ENCODE measurements around the gene DYNC2I2. TPM values are rescaled to one million over a fixed set of nuclear protein-coding genes. Genes with fewer than 3 reads are reported as not detected.
"Not testable (repeated sequence)": the region's sequence is repeated elsewhere in the genome, so short reads cannot be mapped to it uniquely, and the experiment has no call there.

DYNC2I2 gene
- 36.8 TPM for total RNA-seq
- long read RNA-seq, transcript WDR34-201 (9 exons, 1,755 nt), result major isoform, 45 of 125 reads
- long read RNA-seq, partial matches to known transcripts, result 47 of 125 reads
- long read RNA-seq, other reads (novel, unspliced or antisense), result 33 of 125 reads

GRCh38 chr9:128656416-128657343, at the start of gene DYNC2I2:
DYNC2I2 (minus strand) TSS chr9:128656847; CDS start chr9:128656726, 121 bp downstream.
- intact Hi-C loops (cut with micrococcal nuclease), result no loop called here
- ATAC-seq (peak; percentile 100), DNase-seq (peak; percentile 99)

DNA sequence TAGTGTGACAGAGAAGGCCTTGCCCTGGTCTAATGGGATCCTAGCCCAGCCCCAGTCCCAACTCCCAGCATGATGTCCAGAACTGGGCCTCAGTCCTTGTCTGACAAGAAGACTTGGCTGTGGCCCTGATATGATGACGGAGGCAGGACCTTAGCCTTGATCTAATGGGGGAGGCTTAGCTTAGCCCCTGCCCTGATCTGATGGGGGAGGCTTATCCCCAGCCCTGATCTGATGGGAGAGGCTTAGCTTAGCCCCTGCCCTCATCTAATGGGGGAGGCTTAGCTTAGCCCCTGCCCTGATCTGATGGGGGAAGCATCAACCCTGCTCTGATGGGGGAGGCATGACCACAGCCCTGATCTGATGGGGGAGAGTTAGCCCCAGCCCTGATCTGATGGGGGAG, 49.4 kb upstream of the DYNC2I2 start:
- DNase-seq (peak; percentile 0), ATAC-seq (no peak)
- intact Hi-C loops (cut with micrococcal nuclease), result no loop called here

DNA sequence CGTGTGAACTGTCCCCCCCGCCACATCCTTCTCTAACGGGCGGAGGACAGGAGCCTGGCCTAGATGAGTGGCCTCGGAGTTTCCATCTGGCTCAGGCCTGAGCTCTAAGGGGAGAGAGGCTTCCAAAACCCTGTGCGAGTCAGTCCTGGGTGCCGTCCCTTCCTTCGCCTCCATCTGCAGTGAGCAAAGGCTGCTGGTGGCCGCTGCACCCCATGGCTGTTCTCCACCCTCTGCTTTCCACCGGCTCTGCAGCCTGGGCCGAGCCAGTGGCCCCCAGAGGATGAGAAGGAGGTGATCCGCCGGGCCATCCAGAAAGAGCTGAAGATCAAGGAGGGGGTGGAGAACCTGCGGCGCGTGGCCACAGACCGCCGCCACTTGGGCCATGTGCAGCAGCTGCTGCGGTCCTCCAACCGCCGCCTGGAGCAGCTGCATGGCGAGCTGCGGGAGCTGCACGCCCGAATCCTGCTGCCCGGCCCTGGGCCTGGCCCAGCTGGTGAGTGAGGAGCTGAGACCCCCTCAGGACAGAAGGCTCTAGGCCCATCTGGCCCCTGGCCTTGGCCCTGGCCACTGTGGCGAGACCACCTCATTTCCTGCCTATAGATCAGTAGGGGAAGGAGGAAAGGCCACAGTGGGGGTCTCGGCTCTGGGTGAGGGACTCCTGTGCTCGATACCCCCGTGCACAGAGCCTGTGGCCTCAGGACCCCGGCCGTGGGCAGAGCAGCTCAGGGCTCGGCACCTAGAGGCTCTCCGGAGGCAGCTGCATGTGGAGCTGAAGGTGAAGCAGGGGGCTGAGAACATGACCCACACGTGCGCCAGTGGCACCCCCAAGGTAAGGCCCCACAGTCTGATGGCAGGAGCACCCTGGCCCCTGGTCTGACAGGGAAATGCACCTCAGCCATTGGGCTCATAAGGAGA, 48.7 kb upstream of the DYNC2I2 start:
- intact Hi-C loops (cut with micrococcal nuclease), result no loop called here
- ATAC-seq (no peak), DNase-seq (peak; percentile 17)

DNA sequence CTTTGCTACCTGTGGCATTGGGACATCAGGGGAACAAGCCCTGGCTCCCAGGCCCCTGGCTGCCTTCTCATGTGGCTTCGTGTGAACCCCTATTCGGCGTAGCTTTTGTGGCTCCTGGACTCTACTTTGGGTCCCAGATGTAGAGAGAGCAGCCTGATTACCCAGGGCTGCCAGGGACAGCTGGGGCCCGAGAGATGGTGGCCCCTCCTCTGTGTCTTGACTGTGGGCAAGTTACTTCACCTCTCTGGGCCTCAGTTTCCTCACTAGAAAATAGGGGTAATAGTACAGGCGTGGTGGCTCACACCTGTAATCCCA, 47.7 kb upstream of the DYNC2I2 start:
- DNase-seq, result peak; percentile 17
- no peak for ATAC-seq
- intact Hi-C loops (cut with micrococcal nuclease), result no loop called here

- intact Hi-C loops (cut with micrococcal nuclease), result no loop called here
- ATAC-seq, result peak; percentile 49
- peak; percentile 69 for DNase-seq
Measured at GRCh38 chr9:128703616-128704355, 47.1 kb upstream of the DYNC2I2 start.

- intact Hi-C loops (cut with micrococcal nuclease), result no loop called here
- DNase-seq (peak; percentile 57), ATAC-seq (peak; percentile 26)
Measured at GRCh38 chr9:128702949-128703615, 46.4 kb upstream of the DYNC2I2 start.

GRCh38 chr9:128702445-128702948, 45.9 kb upstream of the DYNC2I2 start, which contains the start of gene PKN3:
PKN3 (plus strand) TSS chr9:128702503; CDS start chr9:128702916, 413 bp downstream.
- peak; percentile 93 for DNase-seq
- intact Hi-C loops (cut with micrococcal nuclease), result no loop called here
- peak; percentile 90 for ATAC-seq

DNA sequence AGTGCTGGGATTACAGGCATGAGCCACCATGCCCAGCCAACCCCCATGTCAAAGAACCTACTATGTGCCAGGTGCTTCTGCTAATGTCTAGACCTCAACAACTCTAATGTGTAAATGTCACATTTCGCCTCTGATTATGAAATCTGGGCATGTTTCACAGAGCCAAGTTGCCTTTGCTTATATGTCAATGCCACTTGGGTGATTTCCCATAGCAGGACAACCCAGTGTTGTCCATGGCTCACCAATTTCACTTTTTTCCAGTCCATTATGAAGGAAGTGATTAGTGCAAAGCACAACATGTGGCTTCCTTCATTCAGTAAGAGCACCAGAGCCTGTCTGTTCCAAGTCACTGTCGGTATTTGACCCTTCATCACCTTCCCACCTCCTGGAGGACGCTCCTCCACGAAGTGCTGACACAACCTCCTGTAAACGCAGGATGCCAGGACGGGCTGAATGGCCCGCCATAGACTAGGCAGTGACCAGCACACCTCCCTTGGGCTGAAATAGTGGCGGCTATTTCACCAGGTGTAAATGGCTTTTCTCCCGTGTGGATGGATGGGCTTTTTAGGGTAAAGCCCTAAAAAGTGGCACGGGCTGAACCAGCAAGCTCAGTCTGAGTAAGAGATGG, 44.7 kb upstream of the DYNC2I2 start:
- ATAC-seq (no peak), DNase-seq (peak; percentile 24)

DNA sequence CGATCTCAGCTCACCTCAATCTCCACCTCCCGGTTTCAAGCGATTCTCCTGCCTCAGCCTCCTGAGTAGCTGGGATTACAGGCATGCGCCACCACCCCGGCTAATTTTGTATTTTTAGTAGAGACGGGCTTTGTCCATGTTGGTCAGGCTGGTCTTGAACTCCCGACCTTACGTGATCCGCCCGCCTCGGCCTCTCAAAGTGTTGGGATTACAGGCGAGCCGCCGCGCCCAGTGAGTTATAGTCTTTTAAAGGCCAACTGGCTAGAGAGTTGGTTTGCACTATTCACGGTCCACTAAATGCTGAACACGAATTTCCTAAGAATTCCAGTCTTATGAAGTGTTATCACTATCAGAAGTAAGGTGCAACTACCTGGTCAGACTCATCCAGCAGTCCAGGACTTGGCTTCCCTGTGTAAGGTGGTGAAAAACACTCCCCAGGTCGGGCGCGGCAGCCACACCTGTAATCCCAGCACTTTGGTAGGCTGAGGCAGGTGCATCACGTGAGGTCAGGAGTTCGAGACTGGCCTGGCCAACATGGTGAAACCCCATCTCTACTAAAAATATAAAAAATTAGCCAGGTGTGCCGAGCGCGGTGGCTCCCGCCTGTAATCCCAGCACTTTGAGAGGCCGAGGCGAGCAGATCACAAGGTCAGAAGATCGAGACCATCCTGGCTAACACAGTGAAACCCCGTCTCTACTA, 42.6 kb upstream of the DYNC2I2 start:
- peak; percentile 22 for DNase-seq
- intact Hi-C loops (cut with micrococcal nuclease), result not testable (repeated sequence)

More for the DNA sequence above, 44.7 kb upstream of the DYNC2I2 start:
- intact Hi-C loops (cut with micrococcal nuclease), result no loop called here

GRCh38 chr9:128696923-128697707, 40.5 kb upstream of the DYNC2I2 start:
- ATAC-seq, result no peak
- no peak for DNase-seq

More for the DNA sequence above, 42.6 kb upstream of the DYNC2I2 start:
- not testable (repeated sequence) for ATAC-seq

DNA sequence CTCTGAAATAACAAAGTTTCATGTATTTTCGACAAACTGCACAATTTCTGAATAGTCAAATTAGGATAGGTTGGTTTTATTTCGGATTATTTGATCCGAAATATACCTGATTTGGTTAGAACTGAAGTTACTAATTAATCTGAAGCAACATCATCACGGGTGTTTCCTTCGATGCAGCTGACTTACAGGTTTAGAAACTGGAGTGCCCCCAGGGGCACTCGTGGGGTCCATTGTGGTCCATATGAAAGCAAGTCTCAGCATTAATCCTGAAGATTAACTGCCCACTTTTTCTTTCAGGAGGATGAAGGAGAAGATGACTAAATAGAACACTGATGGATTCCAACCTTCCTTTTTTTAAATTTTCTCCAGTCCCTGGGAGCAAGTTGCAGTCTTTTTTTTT, 37.7 kb upstream of the DYNC2I2 start:
- intact Hi-C loops (cut with micrococcal nuclease), result no loop called here
- peak; percentile 3 for DNase-seq

More at GRCh38 chr9:128696923-128697707, 40.5 kb upstream of the DYNC2I2 start:
- intact Hi-C loops (cut with micrococcal nuclease), result no loop called here

GRCh38 chr9:128693738-128694137, 37.1 kb upstream of the DYNC2I2 start:
- DNase-seq; ATAC-seq; intact Hi-C loops (cut with micrococcal nuclease): not testable (repeated sequence)

More for the DNA sequence above, 37.7 kb upstream of the DYNC2I2 start:
- no peak for ATAC-seq

GRCh38 chr9:128690684-128691034, 34.0 kb upstream of the DYNC2I2 start:
- ATAC-seq (no peak), DNase-seq (no peak)
- intact Hi-C loops (cut with micrococcal nuclease), result no loop called here

- intact Hi-C loops (cut with micrococcal nuclease), result no loop called here
- ATAC-seq (no peak), DNase-seq (peak; percentile 47)
Measured at GRCh38 chr9:128689820-128690683, 33.4 kb upstream of the DYNC2I2 start.

DNA sequence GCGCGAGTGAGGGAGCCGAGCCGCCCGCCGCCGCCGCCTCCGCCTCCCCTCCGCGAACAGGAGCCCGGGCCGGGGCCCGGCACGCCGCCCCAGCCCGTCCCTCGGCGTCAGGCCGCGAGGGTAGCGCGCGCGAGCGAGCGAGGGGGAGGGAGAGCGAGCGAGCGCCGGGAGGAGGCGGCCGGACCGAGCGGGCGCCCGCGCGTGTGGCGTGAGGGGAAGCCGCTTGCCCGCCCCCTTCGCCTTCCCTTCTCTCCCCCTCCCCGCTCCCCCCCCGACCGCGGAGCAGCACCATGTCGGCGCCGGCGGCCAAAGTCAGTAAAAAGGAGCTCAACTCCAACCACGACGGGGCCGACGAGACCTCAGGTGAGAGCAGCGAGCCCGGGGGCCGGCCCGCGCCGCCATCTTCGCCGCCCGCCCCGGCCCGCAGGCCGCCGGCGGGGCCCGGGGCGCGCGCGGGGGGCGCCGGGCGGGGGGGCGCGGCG, 32.7 kb upstream of the DYNC2I2 start:
- ATAC-seq (peak; percentile 26), DNase-seq (peak; percentile 79)
- intact Hi-C loops (cut with micrococcal nuclease), result no loop called here
